ENCODE data around the gene HNRNPDL.
A peak's percentile ranks its signal among the peaks of the same experiment; 100 is the strongest.
"Not testable (repeated sequence)": the region's sequence is repeated elsewhere in the genome, so short reads cannot be mapped to it uniquely, and the experiment has no call there.

The HNRNPDL gene

GRCh38 chr4:82436130-82436529, 5.9 kb upstream of the HNRNPDL start:
- no peak for DNase-seq
- intact Hi-C loops (cut with DNase I), result loop anchor here (10.0 kb wide), 2 partner anchors 569 to 599 kb away; partner anchors contain the start of gene COPS4

DNA sequence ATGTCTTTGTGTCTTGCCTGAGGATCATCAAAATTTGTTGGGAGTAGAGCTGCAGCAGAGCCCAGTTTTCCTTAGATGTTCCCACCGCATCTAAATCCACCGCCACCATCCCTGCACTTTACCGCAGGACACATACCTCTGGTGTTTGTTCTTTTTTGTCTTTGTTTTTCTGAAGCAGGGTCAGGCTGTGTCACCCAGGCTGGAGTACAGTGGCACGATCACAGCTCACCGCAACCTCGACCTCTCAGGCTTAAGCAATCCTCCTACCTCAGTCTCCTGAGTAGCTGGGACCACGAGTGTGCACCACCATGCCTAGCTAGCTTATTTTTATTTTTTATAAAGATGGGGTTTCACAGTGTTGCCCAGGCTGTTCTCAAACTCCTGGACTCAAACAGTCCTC, 4.7 kb upstream of the HNRNPDL start:
- DNase-seq, result no peak
- intact Hi-C loops (cut with DNase I), result loop anchor here (10.0 kb wide), 2 partner anchors 570 to 600 kb away; partner anchors contain the start of gene COPS4

- DNase-seq, result no peak
- intact Hi-C loops (cut with DNase I), result loop anchor here (10.0 kb wide), 2 partner anchors 571 to 601 kb away; partner anchors contain the start of gene COPS4
Measured at GRCh38 chr4:82433791-82434190, 3.5 kb upstream of the HNRNPDL start.

GRCh38 chr4:82432596-82432995, 2.3 kb upstream of the HNRNPDL start:
- no peak for DNase-seq
- intact Hi-C loops (cut with DNase I), result loop anchor here (10.0 kb wide), 2 partner anchors 572 to 602 kb away; partner anchors contain the start of gene COPS4

DNA sequence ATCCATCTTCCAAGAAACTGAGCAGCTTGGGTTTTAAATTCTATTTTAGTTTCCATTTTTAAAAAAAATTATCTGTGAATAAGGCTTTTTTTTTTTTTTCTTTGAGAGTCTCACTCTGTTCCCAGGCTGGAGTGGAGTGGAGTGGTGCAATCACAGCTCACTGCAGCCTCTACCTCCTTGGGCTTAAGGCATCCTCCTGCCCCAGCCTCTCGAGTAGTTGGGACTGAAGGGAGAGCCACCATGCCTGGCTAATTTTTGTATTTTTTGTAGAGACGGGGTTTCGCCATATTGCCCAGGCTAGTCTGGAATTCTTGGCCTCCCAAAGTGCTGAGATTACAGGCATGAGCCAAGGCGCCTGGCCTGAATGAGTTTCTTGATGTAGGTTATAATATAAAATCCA, 1.6 kb upstream of the HNRNPDL start:
- intact Hi-C loops (cut with DNase I), result loop anchor here (10.0 kb wide), 2 partner anchors 573 to 603 kb away; partner anchors contain the start of gene COPS4
- DNase-seq, result no peak

- intact Hi-C loops (cut with DNase I), result loop anchor here (1.0 to 10.0 kb wide), 3 partner anchors 57 to 604 kb away; partner anchors contain the start of gene COPS4
- DNase-seq, result peak in 5 of 10 donors; percentile 4 to 85 (median 20)
Measured at GRCh38 chr4:82430964-82431745, 893 bp upstream of the HNRNPDL start.

DNA sequence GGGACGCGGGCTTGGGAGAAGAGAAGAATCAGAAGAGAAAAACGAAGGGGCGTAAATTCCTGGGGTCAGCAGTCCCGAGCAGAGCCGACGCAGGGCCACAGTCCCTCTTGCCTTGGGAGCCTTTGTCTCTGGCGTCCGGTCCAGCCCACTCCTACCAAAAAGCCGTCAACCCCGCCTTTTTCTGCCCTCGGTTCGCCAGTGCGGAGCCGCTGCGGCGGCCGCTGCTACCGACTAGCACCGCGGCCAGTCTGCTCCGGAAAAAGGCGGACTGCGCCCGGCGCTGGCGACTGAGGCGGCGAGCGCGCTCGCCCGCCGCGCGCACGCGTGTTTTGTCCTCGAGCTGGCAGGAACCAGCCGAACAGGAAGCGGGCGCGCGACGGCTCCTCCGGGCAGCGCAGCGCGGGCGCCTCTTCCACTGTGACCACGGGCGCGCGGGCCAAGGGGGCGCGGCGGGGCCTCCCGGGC, 502 bp downstream of the HNRNPDL start:
- intact Hi-C loops (cut with DNase I), result loop anchor here (1.0 to 10.0 kb wide), 4 partner anchors 55 to 605 kb away; partner anchors contain the start of gene COPS4
- peak in 3 of 10 donors; percentile 36 to 85 (median 44) for DNase-seq

DNA sequence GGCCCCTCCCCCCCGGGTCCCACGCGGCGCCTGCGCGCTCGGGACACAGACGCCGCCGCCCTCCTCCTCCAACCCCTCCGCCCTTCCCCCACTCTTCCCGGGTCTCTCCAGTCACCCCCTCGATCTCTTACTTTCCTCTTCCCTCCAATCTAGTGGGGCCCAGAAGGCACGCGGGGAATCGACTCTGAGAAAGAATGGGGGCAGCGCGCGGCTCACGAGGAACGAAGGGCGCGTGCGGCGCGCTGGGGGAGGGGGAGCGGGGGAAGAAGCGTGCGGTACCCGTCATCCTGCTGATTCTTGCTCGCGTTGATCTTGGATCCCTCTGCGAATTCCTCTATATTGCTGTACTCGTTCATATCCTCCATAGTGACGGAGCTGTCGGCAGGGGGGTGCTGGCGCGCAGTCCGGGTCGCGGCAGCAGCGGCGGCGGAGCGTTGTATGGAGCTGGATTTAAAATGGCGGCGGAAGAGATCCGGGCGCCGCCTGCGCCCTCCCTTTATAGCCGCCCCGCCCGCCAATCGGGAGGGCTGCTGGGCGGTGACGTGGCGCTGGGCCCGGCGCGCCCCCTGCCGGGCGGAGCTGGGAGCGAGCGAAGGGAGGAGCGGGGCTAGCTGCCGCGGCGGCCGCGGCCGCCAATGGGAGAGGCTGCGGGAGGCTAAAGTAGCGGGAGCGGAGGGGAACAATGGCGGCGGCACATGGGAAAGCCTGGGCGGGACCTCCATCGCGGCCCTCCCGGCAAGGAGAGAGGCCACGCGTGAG, 1.1 kb downstream of the HNRNPDL start:
- intact Hi-C loops (cut with DNase I), result loop anchor here (10.0 kb wide), 1 partner anchor 144 kb away; no protein-coding TSS in a partner anchor
- peak; percentile 84 to 99 (median 90) for DNase-seq

DNA sequence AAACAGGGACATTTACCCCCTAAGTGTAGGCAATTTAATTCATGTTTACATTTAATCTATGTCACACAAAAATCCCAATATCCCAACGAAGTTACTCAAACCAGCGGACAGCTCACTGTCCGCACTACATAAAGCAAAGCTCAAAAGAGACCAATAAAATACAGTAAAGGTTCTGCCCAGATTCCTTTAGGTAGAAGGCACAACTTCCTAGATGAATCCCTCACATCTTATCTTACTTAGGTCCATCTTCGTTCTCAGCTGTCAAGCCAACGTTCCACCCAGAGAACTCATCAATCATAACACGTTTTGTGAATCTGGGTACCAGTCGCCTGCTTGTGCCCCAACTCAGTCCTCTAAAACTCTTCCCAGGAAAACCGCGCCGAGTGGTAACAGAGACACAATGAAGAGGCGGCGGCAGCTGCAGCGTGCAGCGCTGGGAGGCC, 1.7 kb downstream of the HNRNPDL start:
- peak in 1 of 10 donors; percentile 80 for DNase-seq
- intact Hi-C loops (cut with DNase I), result loop anchor here (10.0 kb wide), 1 partner anchor 144 kb away; no protein-coding TSS in a partner anchor

DNA sequence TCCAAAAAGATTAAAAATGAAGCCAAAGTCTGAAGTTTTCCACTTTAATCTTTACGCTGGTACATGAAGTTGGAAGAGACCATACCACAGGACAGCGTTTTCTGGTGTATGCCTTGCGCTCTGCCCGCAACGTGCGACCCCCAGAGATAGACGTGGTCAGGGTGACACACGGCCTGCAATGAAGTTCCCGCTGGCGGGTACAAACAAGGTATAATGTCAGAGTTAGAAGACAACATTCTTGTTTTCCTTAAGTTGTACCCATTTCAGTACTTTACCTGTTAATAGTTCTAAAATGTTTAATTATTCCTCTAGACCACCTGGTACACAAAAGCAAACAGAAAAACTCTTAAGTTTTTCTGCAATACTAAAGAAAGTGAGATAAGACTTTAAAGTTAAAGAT, 4.8 kb downstream of the HNRNPDL start:
- intact Hi-C loops (cut with DNase I), result loop anchor here (10.0 kb wide), 1 partner anchor 141 kb away; no protein-coding TSS in a partner anchor

GRCh38 chr4:82423245-82424054, 6.8 kb downstream of the HNRNPDL start:
- intact Hi-C loops (cut with DNase I), result loop anchor here (10.0 kb wide), 1 partner anchor 139 kb away; no protein-coding TSS in a partner anchor
- DNase-seq, result no peak

More for the DNA sequence above, 4.8 kb downstream of the HNRNPDL start:
- DNase-seq, result no peak

- DNase-seq, result no peak
- intact Hi-C loops (cut with DNase I), result loop anchor here (10.0 kb wide), 1 partner anchor 138 kb away; no protein-coding TSS in a partner anchor
Measured at GRCh38 chr4:82422616-82423015, 7.6 kb downstream of the HNRNPDL start.

DNA sequence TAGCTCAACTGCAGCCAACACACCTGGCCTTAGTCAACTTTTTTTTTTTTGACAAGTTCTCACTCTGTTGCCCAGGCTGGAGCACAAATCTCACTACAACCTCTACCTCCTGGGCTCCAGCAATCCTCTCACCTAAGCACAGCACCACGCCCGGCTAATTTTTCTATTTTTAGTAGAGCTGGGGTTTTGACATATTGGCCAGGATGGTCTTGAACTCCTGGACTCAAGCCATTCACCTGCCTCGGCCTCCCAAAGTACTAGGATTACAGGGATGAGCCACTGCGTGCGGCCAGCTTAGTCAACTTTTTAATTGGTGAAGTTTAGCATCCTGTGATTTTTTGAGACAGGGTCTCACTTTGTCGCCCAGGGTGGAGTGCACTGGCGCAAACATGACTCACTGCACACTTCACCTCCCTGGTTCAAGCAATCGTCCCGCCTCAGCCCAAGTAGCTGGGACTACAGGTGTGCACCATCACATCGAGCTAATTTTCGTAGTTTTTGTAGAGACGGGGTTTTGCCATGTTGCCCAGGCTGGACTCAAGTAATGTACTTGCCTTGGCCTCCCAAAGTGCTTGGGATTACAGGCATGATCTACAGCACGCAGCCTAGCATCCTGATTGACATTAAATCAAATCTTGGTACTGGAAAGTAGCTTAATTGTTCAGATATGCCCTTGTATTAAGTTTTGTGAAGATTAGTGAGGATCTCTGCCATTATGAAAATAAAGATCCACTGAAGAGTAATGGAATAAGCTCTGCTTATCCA, 8.3 kb downstream of the HNRNPDL start:
- intact Hi-C loops (cut with DNase I), result loop anchor here (10.0 kb wide), 1 partner anchor 137 kb away; no protein-coding TSS in a partner anchor
- no peak for DNase-seq

- no peak for DNase-seq
- intact Hi-C loops (cut with DNase I), result no loop called here
Measured at GRCh38 chr4:82419451-82419850, 10.8 kb downstream of the HNRNPDL start.

- intact Hi-C loops (cut with DNase I), result no loop called here
- no peak for DNase-seq
Measured at GRCh38 chr4:82415922-82416365, 14.3 kb downstream of the HNRNPDL start.

GRCh38 chr4:82415061-82415460, 15.2 kb downstream of the HNRNPDL start:
- intact Hi-C loops (cut with DNase I); DNase-seq: not testable (repeated sequence)

GRCh38 chr4:82403725-82404124, 26.5 kb downstream of the HNRNPDL start:
- intact Hi-C loops (cut with DNase I), result no loop called here
- DNase-seq, result no peak

GRCh38 chr4:82402196-82402775, 28.0 kb downstream of the HNRNPDL start:
- DNase-seq, result no peak
- intact Hi-C loops (cut with DNase I), result no loop called here
